ENCODE results near the gene DENR.
"Not testable (repeated sequence)": the region's sequence is repeated elsewhere in the genome, so short reads cannot be mapped to it uniquely, and the experiment has no call there.

DENR gene

DNA sequence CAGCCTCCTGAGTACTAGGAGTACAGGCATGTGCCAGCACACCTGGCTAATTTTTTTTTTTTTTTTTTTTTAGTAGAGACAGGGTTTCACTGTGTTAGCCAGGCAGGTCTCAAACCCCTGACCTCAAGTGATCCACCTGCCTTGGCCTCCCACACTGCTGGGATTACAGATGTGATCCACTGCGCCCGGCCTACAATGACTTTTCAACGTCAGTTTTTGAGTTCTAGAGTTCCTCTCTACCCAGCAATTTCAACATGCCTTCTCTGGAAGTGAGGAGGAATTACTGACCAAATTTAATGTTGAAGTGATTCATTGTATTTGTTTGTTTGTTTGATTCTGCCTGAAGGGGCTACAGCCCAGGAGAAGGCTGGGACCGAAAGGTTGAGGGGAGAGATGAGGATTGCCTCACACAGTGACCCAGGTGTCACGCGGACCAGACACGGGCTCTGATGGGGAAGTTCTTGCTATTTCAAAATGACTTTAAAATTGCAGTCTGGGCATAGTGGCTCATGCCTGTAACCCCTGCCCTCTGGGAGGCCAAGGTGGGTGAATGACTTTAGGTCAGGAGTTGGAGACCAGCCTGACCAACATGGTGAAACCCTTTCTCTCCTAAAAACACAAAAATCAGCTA is 8.6 kb upstream of the DENR start:
- no peak for DNase-seq

DNA sequence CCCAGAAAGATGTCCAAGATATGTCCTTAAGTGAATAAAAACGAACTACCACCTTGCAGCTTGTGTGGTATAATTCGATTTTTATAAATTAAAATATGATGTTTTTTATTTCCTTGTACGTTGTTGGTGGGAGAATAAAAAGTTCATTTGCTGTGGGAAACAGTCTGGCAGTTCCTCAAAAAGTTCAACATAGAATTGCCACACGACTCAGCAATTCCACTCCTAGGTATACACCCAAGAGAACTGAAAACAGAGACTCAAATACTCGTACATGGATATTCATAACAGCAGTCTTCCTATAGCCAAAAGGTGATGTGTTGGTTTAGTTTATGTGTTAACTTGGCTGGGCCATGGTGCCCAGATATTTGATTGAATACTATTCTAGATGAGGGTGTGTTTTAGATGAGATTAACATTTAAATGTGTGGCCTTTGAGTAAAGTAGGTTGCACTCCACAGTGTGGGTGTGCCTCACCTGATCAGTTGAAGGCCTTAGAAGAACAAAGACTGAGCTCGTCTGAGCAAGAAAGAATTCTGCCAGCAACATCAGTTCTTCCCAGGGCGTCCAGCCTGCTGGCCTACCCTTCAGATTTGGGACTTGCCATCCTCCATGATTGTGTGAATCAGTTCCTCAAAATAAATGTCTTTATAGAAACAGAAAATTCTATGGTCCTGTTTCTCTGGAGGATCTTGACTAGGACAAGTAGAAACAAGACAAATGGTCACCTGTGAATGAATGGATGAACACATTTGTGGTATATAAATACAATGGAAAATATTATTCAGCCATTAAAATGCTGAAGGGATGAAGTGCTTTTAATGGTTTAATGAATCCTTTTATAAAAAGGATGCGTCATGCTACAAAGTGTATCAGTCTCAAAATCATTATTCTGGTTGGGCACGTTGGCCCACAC is 5.1 kb upstream of the DENR start:
- no peak for DNase-seq

DNA sequence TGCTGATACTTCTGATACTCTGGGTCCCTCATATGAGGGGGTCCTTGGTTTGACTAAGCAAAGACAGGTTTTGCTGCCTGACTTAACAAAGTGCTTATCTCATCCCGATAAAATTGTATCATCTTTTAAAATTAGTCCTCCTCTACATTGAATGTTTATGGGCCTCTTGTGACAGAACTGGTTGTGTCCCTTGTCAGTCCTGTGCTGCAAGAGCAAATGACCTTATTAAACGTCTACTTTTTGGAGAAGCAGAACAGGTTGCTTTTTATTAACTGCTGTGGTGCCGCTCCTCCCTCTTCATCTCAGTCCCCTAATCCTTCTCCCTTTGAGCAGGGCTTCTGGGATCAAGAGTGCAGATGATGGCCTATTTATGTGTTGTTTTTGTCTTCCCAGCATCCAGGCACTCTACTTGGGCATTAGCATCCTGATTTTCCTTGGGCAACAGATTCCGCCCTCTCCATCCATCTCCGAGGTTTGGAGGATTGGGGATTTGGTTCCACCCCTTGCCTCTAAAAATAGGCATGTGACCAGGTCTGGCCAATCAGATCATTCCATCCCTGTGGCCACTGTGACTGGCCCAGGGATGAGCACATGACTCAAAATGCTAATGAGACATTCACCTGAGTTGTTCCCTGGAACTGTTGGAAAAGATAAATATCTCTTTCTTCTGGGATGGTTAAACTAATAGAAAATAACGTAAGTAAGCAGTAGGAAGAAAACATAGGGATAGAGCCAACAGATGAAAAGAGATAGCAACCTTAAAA is 2.9 kb upstream of the DENR start:
- no peak for DNase-seq

DNA sequence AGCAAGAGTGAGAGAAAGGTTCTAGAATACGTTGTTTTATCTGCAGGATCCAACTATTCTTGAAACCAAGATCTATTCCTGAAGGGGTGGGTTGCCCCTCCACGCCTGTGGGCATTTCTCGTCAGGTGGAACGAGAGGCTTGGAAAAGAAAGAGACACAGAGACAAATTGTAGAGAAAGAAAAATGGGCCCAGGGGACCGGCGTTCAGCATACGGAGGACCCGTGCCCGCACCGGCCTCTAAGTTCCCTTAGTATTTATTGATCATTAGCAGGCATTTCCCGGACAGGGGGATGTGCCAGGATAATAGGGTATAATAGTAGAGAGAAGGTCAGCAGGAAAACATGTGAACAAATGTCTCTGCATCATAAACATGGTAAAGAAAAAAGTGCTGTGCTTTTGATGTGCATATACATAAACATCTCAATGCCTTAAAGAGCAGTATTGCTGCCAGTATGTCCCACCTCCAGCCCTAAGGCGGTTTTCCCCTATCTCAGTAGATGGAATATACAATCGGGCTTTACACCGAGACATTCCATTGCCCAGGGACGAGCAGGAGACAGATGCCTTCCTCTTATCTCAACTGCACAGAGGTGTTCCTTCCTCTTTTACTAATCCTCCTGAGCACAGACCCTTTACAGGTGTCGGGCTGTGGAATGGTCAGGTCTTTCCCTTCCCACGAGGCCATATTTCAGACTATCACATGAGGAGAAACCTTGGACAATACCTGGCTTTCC is 1.7 kb upstream of the DENR start:
- not testable (repeated sequence) for DNase-seq

DNA sequence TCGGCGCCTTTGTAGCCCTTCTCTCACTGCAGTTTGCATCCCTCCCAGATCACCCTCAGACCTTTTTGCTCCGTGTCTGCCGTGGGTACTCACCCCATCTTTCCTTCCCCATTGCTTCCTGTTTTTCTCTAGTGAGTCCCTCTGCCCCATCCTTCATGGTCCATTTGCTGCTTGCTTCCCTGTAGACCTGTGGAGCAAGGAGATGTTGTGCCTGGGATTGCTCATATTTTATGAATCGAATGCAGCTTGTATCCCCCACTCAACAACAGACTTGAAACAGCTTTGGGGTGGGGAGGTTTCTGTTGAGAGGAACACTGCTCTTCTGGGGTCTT is 661 bp downstream of the DENR start:
- no peak for DNase-seq

DNA sequence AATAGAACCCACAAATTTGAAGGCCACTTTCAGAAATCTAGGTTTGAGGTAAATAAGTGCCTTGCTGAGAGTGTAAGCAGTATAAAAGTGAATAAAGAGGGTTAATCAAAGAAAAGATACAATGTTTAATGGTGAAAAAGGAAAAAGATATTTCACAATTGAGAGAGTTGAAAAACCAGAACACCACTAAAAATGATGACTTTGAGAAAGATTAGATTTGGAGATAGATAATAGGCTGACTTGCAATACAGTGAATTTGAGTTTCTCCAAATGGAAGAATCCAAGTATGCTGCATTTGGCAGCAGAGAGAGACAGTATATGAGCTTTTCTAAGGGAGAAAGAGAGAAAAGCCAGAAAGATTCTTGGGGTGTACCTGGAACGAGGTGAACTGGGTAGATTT is 2.2 kb downstream of the DENR start:
- no peak for DNase-seq

DNA sequence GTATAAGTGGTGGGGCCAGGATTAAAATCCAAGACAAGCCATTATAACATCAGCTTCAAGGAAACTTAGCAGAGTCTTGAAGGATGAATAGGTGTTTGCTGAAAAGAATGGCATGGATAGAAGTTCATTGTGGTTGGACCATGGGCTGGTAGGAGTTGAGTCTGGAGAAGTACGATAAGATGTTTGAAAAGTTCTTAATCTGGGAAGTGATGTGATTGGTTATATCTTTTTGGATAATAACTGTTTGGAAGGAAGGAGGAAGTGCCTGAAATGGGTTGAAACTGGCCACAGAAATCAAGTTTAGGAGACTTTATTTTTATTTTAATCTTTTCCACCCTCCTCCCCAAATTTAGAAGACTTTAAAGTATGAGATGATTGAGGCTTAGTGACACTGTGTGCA is 4.9 kb downstream of the DENR start:
- no peak for DNase-seq

DNA sequence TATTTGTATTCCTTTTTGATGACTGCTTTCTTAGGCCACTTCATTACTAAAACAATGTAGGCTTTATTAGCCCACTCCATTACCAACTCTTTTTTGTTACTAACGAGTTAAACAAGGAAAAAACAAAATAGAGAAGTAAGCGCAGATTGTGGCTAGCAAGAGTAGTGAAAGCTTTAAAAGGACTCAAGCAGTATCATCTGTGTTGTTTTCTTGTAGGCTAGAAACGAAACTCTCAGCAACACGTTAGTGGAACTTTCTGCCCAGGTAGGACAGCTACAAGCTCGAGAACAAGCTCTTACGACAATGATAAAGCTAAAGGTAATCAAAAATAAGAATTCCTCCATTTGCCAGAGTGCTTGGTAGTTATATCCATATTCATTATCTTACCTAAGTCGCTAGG is 32.9 kb downstream of the DENR start:
- no peak for DNase-seq

DNA sequence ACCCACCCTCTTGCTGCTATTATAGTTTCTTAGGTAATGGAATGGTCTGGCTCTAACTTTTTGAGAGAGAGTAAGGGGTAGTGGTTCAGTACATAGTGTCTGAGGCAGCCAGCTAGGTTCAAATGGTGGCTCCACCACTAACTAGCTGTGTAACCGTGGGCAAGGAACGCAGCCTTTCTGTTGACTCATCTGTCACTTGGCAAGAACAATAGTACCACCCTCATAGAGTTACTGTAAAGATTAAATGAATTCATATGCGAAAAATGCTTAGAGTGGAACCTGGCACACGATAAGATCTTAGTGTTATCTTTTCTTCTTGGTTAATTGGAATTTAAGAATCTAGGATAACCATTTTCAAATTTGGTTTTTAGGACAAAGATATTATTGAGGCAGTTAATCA is 35.8 kb downstream of the DENR start:
- no peak for DNase-seq

DNA sequence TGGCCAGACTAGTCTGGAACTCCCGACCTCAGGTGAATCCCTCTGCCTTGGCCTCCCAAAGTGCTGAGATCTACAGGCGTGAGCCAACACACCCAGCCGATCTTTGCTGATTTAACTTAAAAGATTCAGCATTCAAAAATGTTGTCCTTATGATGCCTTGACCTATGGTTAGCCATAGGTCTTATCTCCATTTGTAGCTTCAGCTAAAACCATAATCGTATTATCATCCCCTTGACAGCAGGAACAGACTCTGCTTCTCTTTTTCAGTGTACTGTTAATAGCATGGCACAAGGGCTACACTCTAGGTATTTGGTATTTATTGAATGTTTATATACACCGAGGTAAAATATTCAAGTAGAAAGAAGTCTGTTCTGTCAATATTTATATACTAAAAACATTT is 37.0 kb downstream of the DENR start:
- no peak for DNase-seq

DNA sequence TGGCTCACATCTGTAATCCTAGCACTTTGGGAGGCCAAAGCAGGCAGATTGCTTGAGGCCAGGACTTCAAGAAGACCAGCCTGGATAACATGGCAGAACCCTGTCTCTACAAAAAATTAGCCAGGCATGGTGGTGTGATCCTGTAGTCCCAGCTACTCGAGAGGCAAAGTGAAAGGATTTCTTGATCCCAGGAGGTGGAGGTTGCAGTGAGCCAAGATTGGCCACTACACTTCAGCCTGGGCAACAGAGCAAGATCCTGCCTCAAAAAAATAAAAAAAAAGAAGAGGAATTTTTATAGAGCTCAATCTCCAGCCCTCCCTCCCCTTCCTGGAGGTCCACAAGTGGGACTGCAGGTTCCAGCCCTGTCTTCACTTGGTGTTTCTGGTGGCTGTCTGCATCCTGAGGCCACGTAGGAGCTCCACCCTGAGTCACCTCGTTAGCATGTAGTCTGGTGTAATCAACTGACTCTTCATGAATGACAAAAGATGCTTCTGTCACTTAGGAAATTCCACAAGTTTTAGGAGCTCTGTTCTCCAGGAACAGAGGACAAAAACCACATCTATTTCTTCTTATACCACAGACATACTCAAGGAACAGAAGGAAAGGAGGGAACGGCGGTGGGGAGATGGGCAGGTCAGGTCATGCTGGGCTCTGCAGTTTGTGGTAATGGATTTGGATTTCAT is 37.9 kb downstream of the DENR start:
- no peak for DNase-seq

DNA sequence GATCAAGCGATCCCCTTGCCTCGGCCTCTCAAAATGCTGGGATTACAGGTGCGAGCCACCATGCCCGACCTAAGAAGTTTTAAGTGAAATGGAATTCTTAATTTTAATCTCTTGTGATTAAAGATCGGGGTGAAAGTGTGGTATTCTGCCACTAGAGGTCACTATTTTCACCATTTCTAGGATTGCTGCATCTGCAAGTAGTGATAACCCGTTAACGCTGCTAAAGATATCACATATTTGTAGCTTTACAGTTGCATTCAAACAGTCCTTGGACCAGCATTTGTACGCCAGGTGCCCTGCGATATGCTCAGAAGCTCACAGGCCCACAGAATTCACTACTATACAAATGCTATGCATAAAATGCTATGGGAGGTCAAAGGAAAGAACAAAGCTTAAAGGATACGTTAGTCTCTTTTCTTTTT is 41.1 kb downstream of the DENR start:
- no peak for DNase-seq

DNA sequence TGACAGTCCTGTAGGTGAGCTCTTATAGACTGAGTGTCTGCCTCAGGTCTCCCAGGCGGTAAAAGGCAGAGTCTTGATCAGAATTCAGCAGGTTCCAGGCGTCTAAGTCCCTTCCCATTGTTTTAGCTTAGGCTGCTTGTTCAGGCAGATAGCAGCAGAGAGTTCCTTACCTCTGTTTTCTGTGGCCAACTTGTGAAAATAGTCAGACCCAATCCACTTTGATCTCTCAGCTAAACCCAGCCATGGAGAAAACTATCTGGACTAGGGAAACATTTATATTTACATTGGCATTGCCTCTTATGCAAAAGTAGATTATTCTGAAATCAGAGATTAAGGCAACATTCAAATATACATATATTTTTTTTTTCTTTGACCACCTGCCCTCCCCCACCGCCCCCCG is 43.2 kb downstream of the DENR start:
- no peak for DNase-seq

DNA sequence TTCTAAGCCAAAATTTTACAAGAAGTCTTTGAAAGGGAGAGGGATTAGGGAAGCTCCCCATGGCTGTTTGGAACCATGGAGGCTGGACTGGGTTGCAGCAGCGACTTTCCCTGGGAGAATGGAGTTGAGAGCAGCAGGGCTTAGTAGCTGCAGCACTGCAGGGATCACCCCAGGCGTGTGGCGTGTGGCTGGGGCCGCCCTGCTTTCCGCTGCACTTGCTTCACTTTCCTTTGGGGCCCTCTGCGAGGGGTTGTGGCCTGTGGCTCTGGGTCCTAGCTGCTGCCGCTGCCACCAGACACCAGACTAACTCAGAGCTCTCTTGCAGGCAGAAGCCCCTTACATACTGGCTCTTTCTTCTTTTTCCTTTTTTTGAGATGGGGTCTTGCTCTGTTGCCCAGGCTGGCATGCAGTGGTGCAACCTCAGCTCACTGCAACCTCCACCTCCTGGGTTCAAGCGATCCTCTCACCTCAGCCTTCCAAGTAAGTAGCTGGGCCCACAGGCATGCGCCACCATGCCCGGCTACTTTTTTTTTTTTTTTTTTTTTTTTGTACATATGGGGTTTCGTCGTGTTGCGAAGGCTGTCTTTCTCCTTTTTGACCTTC is 47.1 kb downstream of the DENR start:
- no peak for DNase-seq

DNA sequence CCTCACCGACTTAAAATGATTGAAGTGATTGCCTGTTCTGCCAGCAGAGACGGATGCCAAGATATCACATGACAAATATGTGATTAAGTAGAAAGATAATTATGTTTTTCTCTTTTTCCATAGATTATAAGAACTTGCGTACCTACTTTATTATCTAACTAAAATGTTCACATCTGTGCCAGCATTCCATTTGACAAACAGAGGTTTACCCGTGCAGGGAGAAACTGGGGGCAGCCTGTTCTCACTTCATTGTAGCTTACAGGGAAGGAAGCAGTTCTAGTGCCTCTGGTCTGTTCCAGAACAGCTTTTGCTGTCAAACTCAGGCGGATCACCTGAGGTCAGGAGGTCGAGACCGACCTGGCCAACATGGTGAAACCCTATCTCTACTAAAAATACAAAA is 51.3 kb downstream of the DENR start:
- no peak for DNase-seq

DNA sequence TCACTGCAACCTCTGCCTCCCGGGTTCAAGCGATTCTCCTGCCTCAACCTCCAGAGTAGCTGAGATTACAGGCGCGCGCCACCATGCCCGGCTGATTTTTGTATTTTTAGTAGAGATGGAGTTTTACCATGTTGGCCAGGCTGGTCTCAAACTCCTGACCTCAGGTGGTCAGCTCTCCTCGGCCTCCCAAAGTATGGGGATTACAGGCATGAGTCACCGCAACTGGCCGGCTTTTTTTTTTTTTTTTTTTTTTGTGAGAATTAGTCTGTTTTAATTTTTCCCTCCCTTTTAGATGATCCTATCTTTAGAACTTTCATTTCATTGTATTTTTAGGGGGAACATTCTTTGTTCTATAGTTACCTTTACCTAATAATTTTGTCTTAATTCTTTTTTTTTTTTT is 52.3 kb downstream of the DENR start:
- not testable (repeated sequence) for DNase-seq

DNA sequence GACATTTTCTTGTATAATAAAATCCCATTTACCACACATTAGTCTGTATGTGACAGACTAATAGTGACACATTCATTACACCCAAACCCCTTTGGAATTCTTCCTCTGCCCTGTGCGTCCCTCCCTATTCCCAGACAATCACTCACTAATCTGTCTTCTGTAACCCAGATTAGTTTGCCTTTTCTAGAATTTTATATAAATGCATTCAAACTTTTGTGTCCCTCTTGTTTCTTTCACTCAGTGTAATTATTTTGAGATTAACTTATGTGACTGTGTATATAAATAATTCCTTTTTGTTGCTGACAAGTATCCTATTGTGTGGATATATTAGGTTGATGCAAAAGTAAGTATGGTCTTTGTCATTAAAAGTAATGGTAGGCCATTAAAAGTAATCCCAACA is 55.0 kb downstream of the DENR start:
- DNase-seq = no peak

DNA sequence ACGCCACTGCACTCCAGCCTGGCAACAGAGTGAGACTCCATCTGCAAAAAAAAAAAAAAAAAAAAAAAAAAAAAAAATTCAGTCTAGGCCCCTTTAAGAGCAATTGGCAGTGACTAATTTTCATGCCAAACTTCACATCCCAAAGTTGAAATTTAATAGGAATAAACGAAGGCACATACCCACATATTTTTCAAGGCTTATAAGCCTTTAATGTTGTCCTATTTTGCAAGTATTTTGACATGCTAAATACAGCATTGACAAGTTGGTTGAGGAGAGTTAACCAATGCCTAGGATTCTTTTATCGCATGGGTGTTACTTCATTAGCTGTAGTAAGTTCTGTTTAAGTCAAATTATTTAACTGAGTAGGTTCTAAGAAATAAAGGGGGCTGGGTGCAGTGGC is 59.2 kb downstream of the DENR start:
- DNase-seq = no peak

DNA sequence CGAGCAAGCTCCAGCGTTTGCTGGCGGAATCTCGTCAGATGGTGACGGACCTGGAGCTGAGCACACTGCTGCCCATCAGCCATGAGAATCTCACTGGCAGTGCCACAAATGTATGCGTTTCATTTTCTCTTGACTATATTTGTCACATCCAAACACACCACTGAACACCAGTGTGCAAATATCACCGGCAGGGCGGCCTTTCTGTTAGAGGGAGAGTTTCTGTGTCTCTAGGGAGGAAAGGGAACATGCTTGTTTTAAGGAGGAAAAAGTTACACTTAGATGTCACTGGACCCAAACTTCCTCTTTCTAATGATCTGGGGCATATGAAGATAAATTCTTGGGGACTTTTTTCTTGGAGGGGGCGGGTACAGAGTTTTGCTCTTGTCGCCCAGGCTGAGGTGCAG is 60.7 kb downstream of the DENR start:
- DNase-seq = no peak

DNA sequence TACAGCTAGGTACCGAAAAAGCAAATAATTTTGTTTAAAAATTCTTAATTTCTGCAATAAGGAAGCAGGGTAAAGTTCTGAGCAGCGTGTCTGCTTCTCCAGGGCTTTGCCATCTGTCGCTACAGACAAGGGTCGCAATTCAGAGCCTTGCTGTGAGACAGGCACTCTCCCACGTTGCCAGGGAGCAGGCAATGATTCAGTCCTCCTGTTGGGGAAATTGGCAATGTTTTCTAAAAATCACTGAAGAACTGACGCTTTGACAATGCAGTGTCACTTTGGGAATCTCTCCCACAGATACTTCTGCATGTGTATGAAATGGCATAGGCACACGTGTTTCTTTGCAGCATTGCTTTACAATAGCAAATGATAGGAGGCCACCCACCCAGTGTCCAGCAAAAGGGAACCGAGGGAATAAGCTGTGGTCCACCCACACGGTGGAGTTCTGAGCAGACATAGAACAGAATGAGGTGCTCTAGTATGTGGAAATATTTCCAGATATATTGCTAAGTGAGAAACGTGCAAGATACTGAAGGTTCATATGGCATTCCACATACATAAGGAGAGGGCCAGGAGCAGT is 66.7 kb downstream of the DENR start:
- DNase-seq = no peak

DNA sequence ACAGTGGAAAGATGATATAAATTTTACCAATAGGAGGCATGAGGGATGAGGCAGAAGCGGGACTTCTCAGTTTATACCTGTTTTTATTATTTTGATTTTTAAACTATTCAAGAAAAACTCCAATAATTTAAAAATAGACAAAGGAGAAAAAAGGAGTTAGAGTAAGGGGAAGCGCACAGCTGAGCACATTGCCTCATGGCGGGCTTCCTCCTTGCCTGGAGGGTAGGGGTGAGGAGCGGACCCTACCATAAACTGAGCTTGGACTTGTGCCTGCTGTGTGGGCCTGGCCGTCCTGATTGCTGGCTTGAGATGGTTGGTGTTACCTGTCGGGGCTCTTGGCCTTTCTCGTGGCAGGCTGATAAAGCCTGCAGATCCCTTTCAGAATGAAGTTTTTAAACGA is 67.5 kb downstream of the DENR start:
- no peak for DNase-seq

All from GOT3 (cell line).